Activated effector memory CD4-positive, alpha-beta T cell treated with Interleukin-2 at 50 U/mL for 16 hours (primary cell): ENCODE results near the gene ST8SIA1.
"Not testable (repeated sequence)": the region's sequence is repeated elsewhere in the genome, so short reads cannot be mapped to it uniquely, and the experiment has no call there.

Experiments used
- DNase-seq: peaks from one replicate; pipeline ENCODE4 v3.0.0-alpha.2; 2020

ST8SIA1 gene

DNA sequence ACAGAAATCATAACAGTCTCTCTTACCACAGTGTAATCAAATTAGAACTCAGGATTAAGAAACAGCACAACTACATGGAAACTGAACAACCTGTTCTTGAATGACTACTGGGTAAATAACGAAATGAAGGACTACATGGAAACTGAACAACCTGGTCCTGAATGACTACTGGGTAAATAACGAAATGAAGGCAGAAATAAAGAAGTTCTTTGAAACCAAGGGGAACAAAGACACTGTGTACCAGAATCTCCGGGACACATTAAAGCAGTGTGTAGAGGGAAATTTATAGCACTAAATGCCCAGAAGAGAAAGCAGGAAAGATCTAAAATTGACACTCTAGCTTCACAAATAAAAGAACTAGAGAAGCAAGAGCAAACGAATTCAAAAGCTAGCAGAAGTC, 185.2 kb downstream of the ST8SIA1 start:
- DNase-seq, result not testable (repeated sequence)

- not testable (repeated sequence) for DNase-seq
These were observed 187.8 kb downstream of the ST8SIA1 start for GRCh38 chr12:22146686-22147085.
